Measurements from ENCODE around the gene GRB14.

- TF ChIP-seq, protein P1, sequence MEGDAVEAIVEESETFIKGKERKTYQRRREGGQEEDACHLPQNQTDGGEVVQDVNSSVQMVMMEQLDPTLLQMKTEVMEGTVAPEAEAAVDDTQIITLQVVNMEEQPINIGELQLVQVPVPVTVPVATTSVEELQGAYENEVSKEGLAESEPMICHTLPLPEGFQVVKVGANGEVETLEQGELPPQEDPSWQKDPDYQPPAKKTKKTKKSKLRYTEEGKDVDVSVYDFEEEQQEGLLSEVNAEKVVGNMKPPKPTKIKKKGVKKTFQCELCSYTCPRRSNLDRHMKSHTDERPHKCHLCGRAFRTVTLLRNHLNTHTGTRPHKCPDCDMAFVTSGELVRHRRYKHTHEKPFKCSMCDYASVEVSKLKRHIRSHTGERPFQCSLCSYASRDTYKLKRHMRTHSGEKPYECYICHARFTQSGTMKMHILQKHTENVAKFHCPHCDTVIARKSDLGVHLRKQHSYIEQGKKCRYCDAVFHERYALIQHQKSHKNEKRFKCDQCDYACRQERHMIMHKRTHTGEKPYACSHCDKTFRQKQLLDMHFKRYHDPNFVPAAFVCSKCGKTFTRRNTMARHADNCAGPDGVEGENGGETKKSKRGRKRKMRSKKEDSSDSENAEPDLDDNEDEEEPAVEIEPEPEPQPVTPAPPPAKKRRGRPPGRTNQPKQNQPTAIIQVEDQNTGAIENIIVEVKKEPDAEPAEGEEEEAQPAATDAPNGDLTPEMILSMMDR (IDR thresholded peaks at IDR 0.05): no peak
- no peak for TF ChIP-seq EP300 (IDR thresholded peaks at IDR 0.05)
Measured at GRCh38 chr2:164581050-164581449, 40.2 kb downstream of the GRB14 start.

All from tibial nerve (tissue), 4 donors.